Measurements from ENCODE around the gene DNAJC5.

The DNAJC5 gene

GRCh38 chr20:63953764-63954429 is 59.0 kb downstream of the DNAJC5 start:
- peak overlapping the region; percentile 90 for H3K4me2 ChIP-seq (ENCODE audit: low read depth, low read length, poor library complexity, severe bottlenecking)
- no peak overlapping the region for H2AFZ ChIP-seq (ENCODE audit: low read length)
- TF ChIP-seq CTCF (conservative IDR thresholded peaks at IDR 0.05; ENCODE audit: low read length) (no peak), EZH2phosphoT487 (IDR thresholded peaks at IDR 0.05; ENCODE audit: borderline replicate concordance) (no peak)
- no peaks in the 10 kb centered on the region for H3K9me3 ChIP-seq (ENCODE audit: insufficient read depth, low read depth, low read length)
- H3K36me3 ChIP-seq (ENCODE audit: insufficient read depth, low read length), result no peaks in the 10 kb centered on the region
- H3K4me1 ChIP-seq (ENCODE audit: insufficient read depth, low read length, poor library complexity, severe bottlenecking), result peaks cover 50% of the 10 kb centered on the region
- H3F3A ChIP-seq (ENCODE audit: low read depth), result peaks cover 8% of the 10 kb centered on the region; the same call in 1 of the 2 replicates
- peak overlapping the region; percentile 100 for H3K4me3 ChIP-seq (ENCODE audit: low read length, poor library complexity, severe bottlenecking)
- no peaks in the 10 kb centered on the region for H3K9me2 ChIP-seq (replicated peaks; ENCODE audit: low read depth, low read length)
- H3K27me3 ChIP-seq (ENCODE audit: insufficient read depth, low read length, poor library complexity, severe bottlenecking), result no peaks in the 10 kb centered on the region
- H3K9ac ChIP-seq (ENCODE audit: low read depth, low read length, poor library complexity, severe bottlenecking), result peak overlapping the region; percentile 98
- peaks cover 60% of the 10 kb centered on the region for H4K20me1 ChIP-seq (ENCODE audit: insufficient read depth, low read length, poor library complexity, severe bottlenecking)
- peaks cover 73% of the 10 kb centered on the region for H3K79me2 ChIP-seq (ENCODE audit: insufficient read depth, low read length)

- TF ChIP-seq EZH2phosphoT487 (IDR thresholded peaks at IDR 0.05; ENCODE audit: borderline replicate concordance) (no peak), CTCF (conservative IDR thresholded peaks at IDR 0.05; ENCODE audit: low read length) (peak; percentile 61)
- Histone ChIP-seq H3K4me1 (ENCODE audit: insufficient read depth, low read length, poor library complexity, severe bottlenecking) (peaks cover 43% of the 10 kb centered on the region), H3K9me3 (ENCODE audit: insufficient read depth, low read depth, low read length) (no peaks in the 10 kb centered on the region), H4K20me1 (ENCODE audit: insufficient read depth, low read length, poor library complexity, severe bottlenecking) (peaks cover 46% of the 10 kb centered on the region), H3K9me2 (replicated peaks; ENCODE audit: low read depth, low read length) (no peaks in the 10 kb centered on the region), H3K9ac (ENCODE audit: low read depth, low read length, poor library complexity, severe bottlenecking) (peak overlapping the region; percentile 98), H3K36me3 (ENCODE audit: insufficient read depth, low read length) (no peaks in the 10 kb centered on the region), H3K4me2 (ENCODE audit: low read depth, low read length, poor library complexity, severe bottlenecking) (peak overlapping the region; percentile 90), H3K4me3 (ENCODE audit: low read length, poor library complexity, severe bottlenecking) (peak overlapping the region; percentile 100), H3K27me3 (ENCODE audit: insufficient read depth, low read length, poor library complexity, severe bottlenecking) (no peaks in the 10 kb centered on the region), H2AFZ (ENCODE audit: low read length) (peak overlapping the region; percentile 99), H3K79me2 (ENCODE audit: insufficient read depth, low read length) (peaks cover 58% of the 10 kb centered on the region), H3F3A (ENCODE audit: low read depth) (no peaks in the 10 kb centered on the region)
Measured at GRCh38 chr20:63955281-63955826, 60.4 kb downstream of the DNAJC5 start.

GRCh38 chr20:63955827-63956663 is 61.1 kb downstream of the DNAJC5 start, which contains the start of gene UCKL1:
UCKL1 (minus strand) TSS chr20:63956416; CDS start chr20:63956372, 44 bp downstream.
- Histone ChIP-seq H3K4me2 (ENCODE audit: low read depth, low read length, poor library complexity, severe bottlenecking) (peak within 1 kb of the TSS; percentile 90), H3K4me1 (ENCODE audit: insufficient read depth, low read length, poor library complexity, severe bottlenecking) (peaks cover 43% of the 10 kb centered on the region), H3K4me3 (ENCODE audit: low read length, poor library complexity, severe bottlenecking) (peak within 1 kb of the TSS; percentile 100), H3K9ac (ENCODE audit: low read depth, low read length, poor library complexity, severe bottlenecking) (peak within 1 kb of the TSS; percentile 98), H4K20me1 (ENCODE audit: insufficient read depth, low read length, poor library complexity, severe bottlenecking) (peaks cover 39% of the 10 kb centered on the region), H3K27me3 (ENCODE audit: insufficient read depth, low read length, poor library complexity, severe bottlenecking) (no peaks in the 10 kb centered on the region), H3K9me2 (replicated peaks; ENCODE audit: low read depth, low read length) (no peaks in the 10 kb centered on the region), H3K79me2 (ENCODE audit: insufficient read depth, low read length) (peaks cover 51% of the 10 kb centered on the region), H3F3A (ENCODE audit: low read depth) (no peaks in the 10 kb centered on the region), H2AFZ (ENCODE audit: low read length) (peak within 1 kb of the TSS; percentile 99), H3K36me3 (ENCODE audit: insufficient read depth, low read length) (no peaks in the 10 kb centered on the region), H3K9me3 (ENCODE audit: insufficient read depth, low read depth, low read length) (no peaks in the 10 kb centered on the region)
- TF ChIP-seq EZH2phosphoT487 (IDR thresholded peaks at IDR 0.05; ENCODE audit: borderline replicate concordance) (no peak), CTCF (conservative IDR thresholded peaks at IDR 0.05; ENCODE audit: low read length) (peak; percentile 9; the same call in 1 of the 2 replicates)
